Hepatocyte (in vitro differentiated cells): Measurements from ENCODE around the gene DNAAF3. TPM values are rescaled to one million over a fixed set of nuclear protein-coding genes. Genes with fewer than 3 reads are reported as not detected.
"Not testable (repeated sequence)": the region's sequence is repeated elsewhere in the genome, so short reads cannot be mapped to it uniquely, and the experiment has no call there.

ENCODE experiments used
- DNase-seq: peaks from one replicate; pipeline ENCODE4 v3.0.0-alpha.2; 2016; ENCODE audit warnings: low spot score
- H2AFZ ChIP-seq: fragments of 200-600 bp; sonication (generic); 2 replicates; pipeline ENCODE4 v1.6.0; 2016; ENCODE audit warnings: antibody characterized with exemption, mild to moderate bottlenecking
- H3K27ac ChIP-seq: fragments of 200-600 bp; sonication (generic); 2 replicates; pipeline ENCODE4 v1.5.1; 2016; ENCODE audit warnings: mild to moderate bottlenecking
- H3K27me3 ChIP-seq: fragments of 200-600 bp; sonication (generic); 2 replicates; pipeline ENCODE4 v1.6.1; 2016
- H3K36me3 ChIP-seq: fragments of 200-600 bp; sonication (generic); replicated peaks from 2 replicates; pipeline ENCODE4 v1.5.1; 2016; ENCODE audit warnings: low read depth; ENCODE audit not compliant: insufficient read depth
- H3K4me1 ChIP-seq: fragments of 200-600 bp; sonication (generic); 2 replicates; pipeline ENCODE4 v1.5.1; 2016; ENCODE audit warnings: mild to moderate bottlenecking, moderate library complexity; ENCODE audit not compliant: insufficient read depth
- H3K4me2 ChIP-seq: fragments of 200-600 bp; sonication (generic); 2 replicates; pipeline ENCODE4 v1.6.0; 2016
- H3K4me3 ChIP-seq: fragments of 200-600 bp; sonication (generic); 2 replicates; pipeline ENCODE4 v1.5.1; 2016; ENCODE audit warnings: mild to moderate bottlenecking
- H3K79me2 ChIP-seq: fragments of 200-600 bp; sonication (generic); 2 replicates; pipeline ENCODE4 v1.6.0; 2017; ENCODE audit warnings: mild to moderate bottlenecking
- H3K9me2 ChIP-seq: fragments of 200-600 bp; sonication (generic); replicated peaks from 2 replicates; pipeline ENCODE4 v1.6.0; 2017; ENCODE audit warnings: mild to moderate bottlenecking; ENCODE audit not compliant: insufficient read depth
- H3K9me3 ChIP-seq: fragments of 200-600 bp; sonication (generic); 2 replicates; pipeline ENCODE4 v1.5.1; 2016; ENCODE audit warnings: low read depth, mild to moderate bottlenecking
- H4K20me1 ChIP-seq: fragments of 200-600 bp; sonication (generic); 2 replicates; pipeline ENCODE4 v1.6.0; 2016; ENCODE audit warnings: mild to moderate bottlenecking; ENCODE audit not compliant: insufficient read depth, poor library complexity, severe bottlenecking
- EZH2 ChIP-seq: fragments of 200-600 bp; sonication (generic); IDR thresholded peaks from 2 replicates; pipeline ENCODE4 v1.6.1; 2016; ENCODE audit warnings: antibody characterized with exemption, mild to moderate bottlenecking, borderline replicate concordance
- EZH2phosphoT487 ChIP-seq: fragments of 200-600 bp; sonication (generic); IDR thresholded peaks from one replicate; pipeline ENCODE4 v1.6.1; 2018; ENCODE audit warnings: antibody characterized with exemption, mild to moderate bottlenecking, low read depth, moderate library complexity; ENCODE audit not compliant: unreplicated experiment, severe bottlenecking
- WGBS: methylation state at CpG from one replicate; pipeline ENCODE4 v1.1.6; 2016; ENCODE audit warnings: low lambda C conversion rate; ENCODE audit errors: missing lambda C conversion rate; 5-methylcytosine and 5-hydroxymethylcytosine counted together
- polyA plus RNA-seq: library from polyadenylated mRNA; unstranded; fragments of >200 nt; fragmentation: Nextera tagmentation; extraction: Ambion mirVana; gene quantifications from 2 replicates; pipeline ENCODE4 v1.2.1, GENCODE V29; 2016
- total RNA-seq: library from RNA; depleted of rRNA; stranded (reverse); fragments of >200 nt; gene quantifications from 2 replicates; pipeline ENCODE4 v1.2.3, GENCODE V29; 2014
- TF ChIP-seq, protein P1 (sequence below): fragments of 200-600 bp; sonication (generic); IDR thresholded peaks from 2 replicates; pipeline ENCODE4 v1.5.1; 2016; ENCODE audit warnings: antibody characterized with exemption, mild to moderate bottlenecking; ENCODE audit not compliant: poor library complexity

Gene DNAAF3
- total and polyA plus RNA-seq, 2 experiments from 2014 or later, result 0.17 to 4.9 TPM

GRCh38 chr19:55173714-55174409, 7.4 kb upstream of the DNAAF3 start:
- peaks cover 9% of the 10 kb centered on the region for H3K4me1 ChIP-seq
- H3K4me2 ChIP-seq, result peak overlapping the region; percentile 88
- WGBS, result 1% methylated on average over 21 of the region's 37 CpGs
- H4K20me1 ChIP-seq, result no peaks in the 10 kb centered on the region
- H3K9me2 ChIP-seq, result no peaks in the 10 kb centered on the region
- H3K9me3 ChIP-seq, result no peaks in the 10 kb centered on the region
- no peaks in the 10 kb centered on the region for H3K79me2 ChIP-seq
- H2AFZ ChIP-seq, result peak overlapping the region; percentile 74
- peak overlapping the region; percentile 49 for H3K4me3 ChIP-seq
- TF ChIP-seq, protein P1, sequence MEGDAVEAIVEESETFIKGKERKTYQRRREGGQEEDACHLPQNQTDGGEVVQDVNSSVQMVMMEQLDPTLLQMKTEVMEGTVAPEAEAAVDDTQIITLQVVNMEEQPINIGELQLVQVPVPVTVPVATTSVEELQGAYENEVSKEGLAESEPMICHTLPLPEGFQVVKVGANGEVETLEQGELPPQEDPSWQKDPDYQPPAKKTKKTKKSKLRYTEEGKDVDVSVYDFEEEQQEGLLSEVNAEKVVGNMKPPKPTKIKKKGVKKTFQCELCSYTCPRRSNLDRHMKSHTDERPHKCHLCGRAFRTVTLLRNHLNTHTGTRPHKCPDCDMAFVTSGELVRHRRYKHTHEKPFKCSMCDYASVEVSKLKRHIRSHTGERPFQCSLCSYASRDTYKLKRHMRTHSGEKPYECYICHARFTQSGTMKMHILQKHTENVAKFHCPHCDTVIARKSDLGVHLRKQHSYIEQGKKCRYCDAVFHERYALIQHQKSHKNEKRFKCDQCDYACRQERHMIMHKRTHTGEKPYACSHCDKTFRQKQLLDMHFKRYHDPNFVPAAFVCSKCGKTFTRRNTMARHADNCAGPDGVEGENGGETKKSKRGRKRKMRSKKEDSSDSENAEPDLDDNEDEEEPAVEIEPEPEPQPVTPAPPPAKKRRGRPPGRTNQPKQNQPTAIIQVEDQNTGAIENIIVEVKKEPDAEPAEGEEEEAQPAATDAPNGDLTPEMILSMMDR, result no peak
- no peak for TF ChIP-seq EZH2
- no peak for TF ChIP-seq EZH2phosphoT487
- no peak overlapping the region for H3K27ac ChIP-seq
- DNase-seq, result peak; percentile 56
- H3K36me3 ChIP-seq, result no peaks in the 10 kb centered on the region
- peaks cover 83% of the 10 kb centered on the region for H3K27me3 ChIP-seq

GRCh38 chr19:55173186-55173713, 6.8 kb upstream of the DNAAF3 start:
- H3K9me2 ChIP-seq, result no peaks in the 10 kb centered on the region
- no peak for DNase-seq
- 4% methylated on average over 8 of the region's 32 CpGs for WGBS
- H3K27me3 ChIP-seq, result peaks cover 85% of the 10 kb centered on the region
- H3K4me3 ChIP-seq, result peak overlapping the region; percentile 49
- H3K79me2 ChIP-seq, result no peaks in the 10 kb centered on the region
- TF ChIP-seq EZH2 (no peak), EZH2phosphoT487 (no peak)
- TF ChIP-seq, protein P1, result no peak
- H3K27ac ChIP-seq, result no peak overlapping the region
- H3K9me3 ChIP-seq, result no peaks in the 10 kb centered on the region
- no peaks in the 10 kb centered on the region for H3K36me3 ChIP-seq
- H4K20me1 ChIP-seq, result no peaks in the 10 kb centered on the region
- peaks cover 7% of the 10 kb centered on the region for H3K4me1 ChIP-seq
- peak overlapping the region; percentile 74 for H2AFZ ChIP-seq
- peak overlapping the region; percentile 88 for H3K4me2 ChIP-seq

DNA sequence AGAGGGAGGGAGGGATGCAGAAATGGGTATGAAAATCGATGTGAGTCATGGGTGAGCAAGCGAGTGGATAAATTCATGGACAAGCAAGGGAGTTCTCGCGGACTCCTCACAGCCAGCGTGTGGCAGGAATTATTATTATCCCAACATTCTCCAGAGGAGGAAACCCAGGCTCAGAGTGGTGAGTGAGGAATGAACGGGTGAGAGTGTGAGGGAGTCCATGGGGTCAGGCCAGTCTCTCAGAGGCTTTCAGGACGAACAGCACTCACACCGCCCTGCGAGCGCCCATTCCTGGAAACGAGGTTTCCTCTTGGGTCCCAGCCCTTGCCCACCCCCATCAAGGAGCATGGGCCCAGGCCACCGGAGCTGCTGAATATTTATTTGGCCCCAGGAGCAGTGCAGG, 6.3 kb upstream of the DNAAF3 start:
- no peak overlapping the region for H2AFZ ChIP-seq
- DNase-seq, result no peak
- H3K27ac ChIP-seq, result no peak overlapping the region
- WGBS, result 23% methylated on average over 12 of the region's 12 CpGs
- H3K79me2 ChIP-seq, result no peaks in the 10 kb centered on the region
- H4K20me1 ChIP-seq, result no peaks in the 10 kb centered on the region
- no peak overlapping the region for H3K4me3 ChIP-seq
- H3K4me2 ChIP-seq, result no peak overlapping the region
- H3K36me3 ChIP-seq, result no peaks in the 10 kb centered on the region
- H3K27me3 ChIP-seq, result peaks cover 80% of the 10 kb centered on the region
- H3K9me2 ChIP-seq, result no peaks in the 10 kb centered on the region
- peaks cover 7% of the 10 kb centered on the region for H3K4me1 ChIP-seq
- no peaks in the 10 kb centered on the region for H3K9me3 ChIP-seq
- peak; percentile 39 for TF ChIP-seq EZH2phosphoT487
- TF ChIP-seq, protein P1, result no peak

DNA sequence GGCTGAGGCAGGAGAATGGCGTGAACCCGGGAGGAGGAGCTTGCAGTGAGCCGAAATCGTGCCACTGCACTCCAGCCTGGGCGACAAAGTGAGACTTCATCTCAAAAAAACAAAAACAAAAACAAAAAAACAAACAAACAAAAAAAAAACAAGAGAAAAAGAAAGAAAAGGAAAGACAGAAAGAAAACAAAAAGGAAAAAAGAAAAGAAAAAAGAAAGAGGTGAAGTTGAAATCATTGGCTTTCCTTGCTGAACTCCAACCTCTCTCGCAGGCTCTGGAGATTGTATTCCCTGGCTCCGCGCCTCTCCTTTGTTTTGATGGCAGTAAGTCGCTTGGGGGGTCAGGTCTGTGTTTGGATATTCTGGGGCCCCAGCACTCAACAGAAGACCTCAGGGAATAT, 5.9 kb upstream of the DNAAF3 start:
- peaks cover 76% of the 10 kb centered on the region for H3K27me3 ChIP-seq

More for the DNA sequence above, 5.9 kb upstream of the DNAAF3 start:
- H3K27ac ChIP-seq, DNase-seq, H4K20me1 ChIP-seq, H3K79me2 ChIP-seq, H3K4me3 ChIP-seq, H2AFZ ChIP-seq, H3K4me1 ChIP-seq, H3K9me2 ChIP-seq, H3K4me2 ChIP-seq, H3K9me3 ChIP-seq, H3K36me3 ChIP-seq: not testable (repeated sequence)
- WGBS, result 74% methylated on average over 9 of the region's 9 CpGs
